Body of pancreas (tissue), 4 donors: Measurements from ENCODE around the gene NRG3. TPM values are rescaled to one million over a fixed set of nuclear protein-coding genes. Genes with fewer than 3 reads are reported as not detected.

ENCODE experiments used
- ATAC-seq: fragments of 150-250 bp; one replicate; pipeline ENCODE4 v1.9.1; 2016
- DNase-seq, 4 donors: peaks; one replicate each; pipeline ENCODE4 v3.0.0-alpha.2; 2019
- H3K27ac ChIP-seq, 4 donors: fragments of 200-600 bp; sonication (generic); 1 replicate in 3 of 4; 2 replicates in 1 of 4; pipeline versions ENCODE4 v1.5.1 to v1.6.1; 2016 to 2019; ENCODE audit warnings: mild to moderate bottlenecking in 1 of 4, mixed read lengths in 1 of 4, moderate library complexity in 1 of 4
- H3K27me3 ChIP-seq, 2 donors: fragments of 200-600 bp; sonication (generic); one replicate each; pipeline ENCODE4 v1.6.0; 2016; ENCODE audit warnings: mild to moderate bottlenecking in 1 of 2
- H3K36me3 ChIP-seq, 2 donors: fragments of 200-600 bp; sonication (generic); replicated peaks in 1 of 2; 2 replicates each; pipeline ENCODE4 v1.5.1; 2016; ENCODE audit warnings: low read depth in 2 of 2; ENCODE audit not compliant: insufficient read depth in 1 of 2
- H3K4me1 ChIP-seq: fragments of 200-600 bp; sonication (generic); one replicate; pipeline ENCODE4 v1.6.0; 2016
- H3K4me3 ChIP-seq, 2 donors: fragments of 200-600 bp; sonication (generic); 1 replicate in 1 of 2; 2 replicates in 1 of 2; pipeline ENCODE4 v1.5.1; 2016 to 2019
- H3K9me3 ChIP-seq, 3 donors: fragments of 200-600 bp; sonication (generic); 1 replicate in 2 of 3; 2 replicates in 1 of 3; pipeline ENCODE4 v1.5.1; 2016
- POLR2A ChIP-seq, 3 donors: fragments of 450-650 bp; IDR thresholded peaks; one replicate each; pipeline ENCODE4 v1.6.1; 2016; ENCODE audit warnings: antibody characterized with exemption in 3 of 3, mild to moderate bottlenecking in 2 of 3
- WGBS, 2 donors: methylation state at CpG; one replicate each; pipeline ENCODE4 v1.1.5; 2017; 5-methylcytosine and 5-hydroxymethylcytosine counted together
- intact Hi-C: fragments of 100-400 bp; cut with DNase I; formaldehyde crosslinking; loops from one replicate; pipeline ENCODE4 v1.15.1; 2023
- total RNA-seq, 2 donors: library from RNA; depleted of rRNA; stranded (reverse); fragments of >200 nt; gene quantifications; one replicate each; pipeline ENCODE4 v1.1.0, GENCODE V29; 2016
- TF ChIP-seq, protein P1 (sequence below), 7 experiments: fragments of 450-650 bp in 4 of 7; fragments of 200-600 bp in 3 of 7; sonication (generic) in 3 of 7; IDR thresholded peaks; one replicate each; pipeline ENCODE4 v1.5.1; 2016 to 2019; ENCODE audit warnings: antibody characterized with exemption in 7 of 7

Gene NRG3
- total RNA-seq, 2 donors from 2014 or later = 0.26 TPM; not detected in 1

DNA sequence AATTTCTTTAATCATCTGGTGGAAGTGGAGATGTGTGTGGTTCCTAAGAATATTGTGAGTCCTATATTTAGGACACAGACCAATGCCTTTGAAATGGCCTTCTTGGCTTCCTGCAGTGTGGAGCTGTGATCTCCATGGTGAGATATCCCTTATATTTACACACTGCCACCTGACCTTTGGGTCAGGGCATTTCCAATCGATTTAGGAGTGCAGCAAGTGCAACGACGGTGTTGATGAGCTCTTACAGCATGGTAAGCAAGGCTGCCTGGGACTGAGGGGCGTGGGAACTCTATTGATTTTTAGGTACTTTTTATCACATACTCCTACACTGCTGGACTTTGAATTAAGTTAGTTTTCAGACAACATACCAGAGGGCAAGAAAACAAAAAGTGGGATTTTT, 146.0 kb downstream of the NRG3 start:
- DNase-seq (no peak), ATAC-seq (no peak)
- 9 to 16% methylated on average over 4 of the region's 4 CpGs for WGBS, 2 donors

DNA sequence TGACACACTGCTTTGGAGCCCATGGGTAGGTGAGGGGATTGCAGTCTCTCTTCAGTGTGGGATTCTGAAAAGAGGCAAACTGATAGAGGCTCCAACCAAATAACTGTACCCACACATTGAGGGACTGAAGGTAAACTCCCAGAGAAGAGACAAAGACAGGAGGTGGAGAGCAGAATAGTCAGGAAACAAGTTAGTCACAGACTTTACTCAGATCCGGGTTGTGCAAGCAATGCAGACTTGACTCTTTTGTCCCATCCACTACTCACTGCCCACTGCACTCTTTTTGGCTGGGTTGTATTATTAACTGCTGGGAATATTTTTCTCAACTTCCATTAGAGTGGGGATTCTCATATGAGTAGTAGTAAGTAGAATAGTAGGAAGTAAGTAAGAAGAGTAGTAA, 152.7 kb downstream of the NRG3 start:
- WGBS, 2 donors = 59 to 68% methylated on average over 1 of the region's 1 CpG
- Histone ChIP-seq H3K36me3 (no peaks in the 10 kb centered on the region), H3K4me1 (no peaks in the 10 kb centered on the region), H3K27me3 (no peaks in the 10 kb centered on the region), H3K9me3 (no peaks in the 10 kb centered on the region), H3K4me3 (no peak overlapping the region), H3K27ac (no peak overlapping the region)
- no peak for DNase-seq
- no peak for ATAC-seq
- intact Hi-C loops = no loop called here
- TF ChIP-seq POLR2A (IDR thresholded peaks at IDR 0.05) = no peak
- TF ChIP-seq, protein P1, sequence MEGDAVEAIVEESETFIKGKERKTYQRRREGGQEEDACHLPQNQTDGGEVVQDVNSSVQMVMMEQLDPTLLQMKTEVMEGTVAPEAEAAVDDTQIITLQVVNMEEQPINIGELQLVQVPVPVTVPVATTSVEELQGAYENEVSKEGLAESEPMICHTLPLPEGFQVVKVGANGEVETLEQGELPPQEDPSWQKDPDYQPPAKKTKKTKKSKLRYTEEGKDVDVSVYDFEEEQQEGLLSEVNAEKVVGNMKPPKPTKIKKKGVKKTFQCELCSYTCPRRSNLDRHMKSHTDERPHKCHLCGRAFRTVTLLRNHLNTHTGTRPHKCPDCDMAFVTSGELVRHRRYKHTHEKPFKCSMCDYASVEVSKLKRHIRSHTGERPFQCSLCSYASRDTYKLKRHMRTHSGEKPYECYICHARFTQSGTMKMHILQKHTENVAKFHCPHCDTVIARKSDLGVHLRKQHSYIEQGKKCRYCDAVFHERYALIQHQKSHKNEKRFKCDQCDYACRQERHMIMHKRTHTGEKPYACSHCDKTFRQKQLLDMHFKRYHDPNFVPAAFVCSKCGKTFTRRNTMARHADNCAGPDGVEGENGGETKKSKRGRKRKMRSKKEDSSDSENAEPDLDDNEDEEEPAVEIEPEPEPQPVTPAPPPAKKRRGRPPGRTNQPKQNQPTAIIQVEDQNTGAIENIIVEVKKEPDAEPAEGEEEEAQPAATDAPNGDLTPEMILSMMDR (IDR thresholded peaks at IDR 0.05) = no peak

More for the DNA sequence above, 146.0 kb downstream of the NRG3 start:
- TF ChIP-seq POLR2A (IDR thresholded peaks at IDR 0.05) = no peak
- TF ChIP-seq, protein P1 (IDR thresholded peaks at IDR 0.05) = no peak
- no peaks in the 10 kb centered on the region for H3K9me3 ChIP-seq
- no peaks in the 10 kb centered on the region for H3K36me3 ChIP-seq
- H3K4me1 ChIP-seq = no peaks in the 10 kb centered on the region
- intact Hi-C loops = no loop called here
- no peak overlapping the region for H3K27ac ChIP-seq
- H3K4me3 ChIP-seq = no peak overlapping the region
- H3K27me3 ChIP-seq = no peaks in the 10 kb centered on the region

DNA sequence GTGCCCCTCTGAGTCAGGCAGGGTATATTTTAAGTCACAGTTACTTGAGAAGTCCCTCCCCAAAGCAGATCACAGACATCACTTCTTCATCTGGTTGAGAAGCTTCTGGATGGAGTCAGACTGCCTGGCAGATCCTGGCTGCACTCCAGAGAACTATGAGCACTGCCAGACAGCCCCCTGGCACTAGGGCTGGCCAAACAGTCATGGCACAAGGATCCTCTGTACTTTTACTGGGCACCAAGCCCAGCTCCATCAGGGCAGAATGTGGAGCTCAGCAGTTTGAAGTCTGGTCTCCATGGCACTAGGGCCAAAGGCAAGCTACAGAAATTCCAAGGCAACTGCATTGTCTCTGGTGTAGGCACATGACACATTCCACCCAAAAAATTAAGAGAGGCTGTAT, 162.1 kb downstream of the NRG3 start:
- DNase-seq (no peak), ATAC-seq (no peak)
- Histone ChIP-seq H3K4me3 (no peak overlapping the region), H3K27ac (no peak overlapping the region), H3K27me3 (no peaks in the 10 kb centered on the region), H3K9me3 (no peaks in the 10 kb centered on the region), H3K36me3 (no peaks in the 10 kb centered on the region), H3K4me1 (no peaks in the 10 kb centered on the region)
- intact Hi-C loops = no loop called here
- TF ChIP-seq, protein P1 (IDR thresholded peaks at IDR 0.05) = no peak
- no peak for TF ChIP-seq POLR2A (IDR thresholded peaks at IDR 0.05)

DNA sequence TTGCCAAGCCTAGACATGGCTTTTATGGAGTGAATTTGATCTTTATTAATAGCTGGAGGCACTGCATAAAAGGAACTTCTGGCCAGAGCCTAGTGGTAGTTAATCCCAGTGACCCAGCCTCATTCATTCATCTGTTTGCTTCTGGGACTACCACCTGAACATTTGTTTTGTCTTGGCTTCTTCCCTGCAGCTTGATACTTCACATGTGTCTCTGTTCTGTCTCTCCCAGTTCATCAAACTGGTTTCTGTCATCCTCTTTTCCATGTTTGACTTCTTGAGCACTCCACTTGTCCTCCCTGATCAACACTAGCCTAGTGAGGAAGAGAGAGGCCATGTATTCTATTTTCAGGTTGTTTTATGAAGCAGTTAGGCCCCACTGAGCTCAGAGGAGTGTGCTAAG, 163.6 kb downstream of the NRG3 start:
- no peaks in the 10 kb centered on the region for H3K27me3 ChIP-seq
- H3K9me3 ChIP-seq = no peaks in the 10 kb centered on the region
- DNase-seq = no peak
- intact Hi-C loops = no loop called here
- no peaks in the 10 kb centered on the region for H3K4me1 ChIP-seq
- H3K36me3 ChIP-seq = no peaks in the 10 kb centered on the region
- no peak for ATAC-seq
- H3K4me3 ChIP-seq = no peak overlapping the region
- no peak for TF ChIP-seq POLR2A (IDR thresholded peaks at IDR 0.05)
- TF ChIP-seq, protein P1 (IDR thresholded peaks at IDR 0.05) = no peak
- H3K27ac ChIP-seq = no peak overlapping the region

DNA sequence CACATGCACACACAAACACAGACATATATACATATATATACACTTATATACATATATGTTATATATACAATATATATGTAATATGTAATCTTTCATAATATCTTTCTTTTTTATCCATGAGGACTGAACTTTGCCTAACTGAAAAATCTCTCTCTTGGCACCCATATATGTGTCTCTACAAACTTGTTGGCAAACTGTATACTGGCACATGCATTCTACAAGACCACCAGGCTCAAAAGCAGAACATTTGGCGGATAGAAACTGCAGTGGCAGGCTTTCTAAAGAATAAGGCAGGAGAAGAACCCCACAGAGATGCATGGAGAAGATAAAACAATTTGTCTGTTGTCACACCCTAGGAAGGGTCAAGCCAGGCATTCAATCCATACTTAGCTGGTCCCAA, 165.3 kb downstream of the NRG3 start:
- Histone ChIP-seq H3K4me3 (no peak overlapping the region), H3K27me3 (no peaks in the 10 kb centered on the region), H3K36me3 (no peaks in the 10 kb centered on the region), H3K4me1 (no peaks in the 10 kb centered on the region), H3K9me3 (no peaks in the 10 kb centered on the region), H3K27ac (no peak overlapping the region)
- WGBS, 2 donors = 81 to 82% methylated on average over 1 of the region's 1 CpG
- intact Hi-C loops = no loop called here
- no peak for ATAC-seq
- DNase-seq = no peak
- no peak for TF ChIP-seq POLR2A (IDR thresholded peaks at IDR 0.05)
- TF ChIP-seq, protein P1 (IDR thresholded peaks at IDR 0.05) = no peak
